HG02610 (cell line): Measurements from ENCODE around the gene SNORC.
"Not testable (repeated sequence)": the region's sequence is repeated elsewhere in the genome, so short reads cannot be mapped to it uniquely, and the experiment has no call there.

Experiments
- ATAC-seq: cut with Tn5 transposase; IDR thresholded peaks from one replicate; pipeline ENCODE4 v1.9.1; 2021; ENCODE audit warnings: mild to moderate bottlenecking, moderate library complexity; ENCODE audit not compliant: unreplicated experiment

The SNORC gene

GRCh38 chr2:232870018-232870765 lies at the start of gene SNORC:
TSS of gene SNORC (plus strand) at chr2:232870264. CDS start at chr2:232870342, 78 bp downstream.
- no peak for ATAC-seq

GRCh38 chr2:232829988-232830387 lies 40.1 kb upstream of the SNORC start:
- ATAC-seq, result no peak

- ATAC-seq, result no peak
Observed at GRCh38 chr2:232831496-232831895, 38.6 kb upstream of the SNORC start.

- no peak for ATAC-seq
Observed at GRCh38 chr2:232833830-232834229, 36.2 kb upstream of the SNORC start.

- ATAC-seq, result no peak
Observed at GRCh38 chr2:232835687-232836208, 34.3 kb upstream of the SNORC start.

- ATAC-seq, result no peak
Observed at GRCh38 chr2:232836934-232837333, 33.1 kb upstream of the SNORC start.

- peak; percentile 63 for ATAC-seq
Observed at GRCh38 chr2:232838406-232838874, 31.6 kb upstream of the SNORC start.

- ATAC-seq, result no peak
Observed at GRCh38 chr2:232839411-232840079, 30.5 kb upstream of the SNORC start.

- ATAC-seq, result no peak
Observed at GRCh38 chr2:232842689-232843088, 27.4 kb upstream of the SNORC start.

- no peak for ATAC-seq
Observed at GRCh38 chr2:232843834-232844233, 26.2 kb upstream of the SNORC start.

- ATAC-seq, result no peak
Observed at GRCh38 chr2:232846055-232846454, 24.0 kb upstream of the SNORC start.

GRCh38 chr2:232850039-232850438 lies 20.0 kb upstream of the SNORC start:
- no peak for ATAC-seq

GRCh38 chr2:232852081-232852480 lies 18.0 kb upstream of the SNORC start:
- ATAC-seq, result not testable (repeated sequence)

- ATAC-seq, result no peak
Observed at GRCh38 chr2:232852676-232853075, 17.4 kb upstream of the SNORC start.

- no peak for ATAC-seq
Observed at GRCh38 chr2:232854082-232854481, 16.0 kb upstream of the SNORC start.

GRCh38 chr2:232857158-232857563 lies 12.9 kb upstream of the SNORC start:
- no peak for ATAC-seq

- ATAC-seq, result no peak
Observed at GRCh38 chr2:232859385-232859916, 10.6 kb upstream of the SNORC start.

GRCh38 chr2:232860593-232861241 lies 9.3 kb upstream of the SNORC start:
- no peak for ATAC-seq

GRCh38 chr2:232861353-232861752 lies 8.7 kb upstream of the SNORC start:
- no peak for ATAC-seq

GRCh38 chr2:232863996-232864395 lies 6.1 kb upstream of the SNORC start:
- no peak for ATAC-seq

GRCh38 chr2:232865165-232865564 lies 4.9 kb upstream of the SNORC start:
- no peak for ATAC-seq
